ENCODE measurements around the gene MPND.

GRCh38 chr19:4379383-4380253 lies 36.3 kb downstream of the MPND start:
- TF ChIP-seq TCF12 (IDR thresholded peaks at IDR 0.05): no peak
- TF ChIP-seq TCF12 (CRISPR knock-in tag; IDR thresholded peaks at IDR 0.05): no peak
- no peak for TF ChIP-seq RARA (CRISPR knock-in tag; IDR thresholded peaks at IDR 0.05)
- TF ChIP-seq CTCF (CRISPR knock-in tag; IDR thresholded peaks at IDR 0.05): no peak
- no peak for TF ChIP-seq ZNF292 (CRISPR knock-in tag; IDR thresholded peaks at IDR 0.05; ENCODE audit: borderline replicate concordance, low read depth)
- TF ChIP-seq POLR2AphosphoS5 (IDR thresholded peaks at IDR 0.05; ENCODE audit: low read depth, low read length): no peak
- no peak for TF ChIP-seq FOXM1 (CRISPR knock-in tag; IDR thresholded peaks at IDR 0.05)
- no peak for TF ChIP-seq DRAP1 (CRISPR knock-in tag; IDR thresholded peaks at IDR 0.05)
- TF ChIP-seq REST (IDR thresholded peaks at IDR 0.05; ENCODE audit: borderline replicate concordance in 1 of 2, low read depth in 1 of 2, low read length in 2 of 2): no peak
- TF ChIP-seq ZFP91 (CRISPR knock-in tag; IDR thresholded peaks at IDR 0.05; ENCODE audit: borderline replicate concordance): no peak
- TF ChIP-seq EZH2 (conservative IDR thresholded peaks at IDR 0.05; ENCODE audit: low read depth, low read length): no peak
- no peak for TF ChIP-seq CHCHD3 (CRISPR knock-in tag; IDR thresholded peaks at IDR 0.05)
- no peak for TF ChIP-seq KLF11 (CRISPR knock-in tag; IDR thresholded peaks at IDR 0.05)
- no peak for TF ChIP-seq ZNF510 (CRISPR knock-in tag; IDR thresholded peaks at IDR 0.05; ENCODE audit: low read depth)

Data from HepG2 (cell line).